K562 (cell line): ENCODE results near the gene PPP2R2D.

Experiments
- GTF2A2 ChIP-seq: IDR thresholded peaks from 2 replicates; pipeline ENCODE4 v1.6.1; 2016; ENCODE audit warnings: mild to moderate bottlenecking, missing genetic modification characterization, missing compliant biosample characterization
- SMC3 ChIP-seq: conservative IDR thresholded peaks from 2 replicates; pipeline ENCODE4 v1.6.1; 2011; ENCODE audit warnings: low read depth, low read length, improper control_type of control experiment; ENCODE audit not compliant: insufficient read depth
- WHSC1 ChIP-seq: IDR thresholded peaks from one replicate; pipeline ENCODE4 v1.6.1; 2012; ENCODE audit warnings: low read length, control low read depth, inconsistent platforms

- TF ChIP-seq GTF2A2 (tag), result no peak
- no peak for TF ChIP-seq SMC3
- no peak for TF ChIP-seq WHSC1
Measured at GRCh38 chr10:131900350-131901152, at the start of gene PPP2R2D.
